Activated B cell treated with CpG ODN at 0.5 μM for 24 hours (primary cell): ENCODE results near the gene HSPB2. TPM values are rescaled to one million over a fixed set of nuclear protein-coding genes. Genes with fewer than 3 reads are reported as not detected.

Source experiments
- ATAC-seq: fragments of 200-7000 bp; cut with Tn5 transposase; one replicate; pipeline ENCODE4 v1.10.0; 2021; ENCODE audit warnings: low read depth, mild to moderate bottlenecking, moderate library complexity
- CTCF ChIA-PET: fragments of 350-600 bp; sonication (Branson Sonifier 250); formaldehyde crosslinking; loops from one replicate; lab custom pipeline; 2021; ENCODE audit warnings: antibody characterized with exemption; lab: Charles Lee
- POLR2A ChIA-PET: fragments of 350-600 bp; sonication (Branson Sonifier 250); formaldehyde crosslinking; loops from one replicate; lab custom pipeline; 2021; ENCODE audit warnings: antibody characterized with exemption; lab: Charles Lee
- DNase-seq: peaks from one replicate; pipeline ENCODE4 v3.0.0; 2022
- H3K27ac Mint-ChIP-seq: one replicate; pipeline ENCODE4 v1.8.0; 2020; ENCODE audit warnings: mixed read lengths
- H3K27me3 Mint-ChIP-seq: one replicate; pipeline ENCODE4 v1.8.0; 2021; ENCODE audit warnings: mixed read lengths
- H3K36me3 Mint-ChIP-seq: one replicate; pipeline ENCODE4 v1.8.0; 2021; ENCODE audit warnings: low read depth, mixed read lengths
- H3K4me1 Mint-ChIP-seq: one replicate; pipeline ENCODE4 v1.8.0; 2021; ENCODE audit warnings: mixed read lengths
- H3K4me3 Mint-ChIP-seq: one replicate; pipeline ENCODE4 v1.8.0; 2020; ENCODE audit warnings: mild to moderate bottlenecking, mixed read lengths
- H3K9me3 Mint-ChIP-seq: one replicate; pipeline ENCODE4 v1.8.0; 2020; ENCODE audit warnings: mixed read lengths
- CTCF ChIP-seq: fragments of 200-600 bp; IDR thresholded peaks from one replicate; pipeline ENCODE4 v1.8.0; 2022; ENCODE audit warnings: antibody characterized with exemption, mild to moderate bottlenecking
- intact Hi-C: fragments of 100-400 bp; cut with micrococcal nuclease; formaldehyde crosslinking; loops from one replicate; pipeline ENCODE4 v1.15.1; 2024
- total RNA-seq: library from RNA; stranded (reverse); gene quantifications from 2 replicates; pipeline ENCODE4 v1.2.3, GENCODE V29; 2022

Gene HSPB2
- total RNA-seq, 1 donor from 2014 or later, result not detected

DNA sequence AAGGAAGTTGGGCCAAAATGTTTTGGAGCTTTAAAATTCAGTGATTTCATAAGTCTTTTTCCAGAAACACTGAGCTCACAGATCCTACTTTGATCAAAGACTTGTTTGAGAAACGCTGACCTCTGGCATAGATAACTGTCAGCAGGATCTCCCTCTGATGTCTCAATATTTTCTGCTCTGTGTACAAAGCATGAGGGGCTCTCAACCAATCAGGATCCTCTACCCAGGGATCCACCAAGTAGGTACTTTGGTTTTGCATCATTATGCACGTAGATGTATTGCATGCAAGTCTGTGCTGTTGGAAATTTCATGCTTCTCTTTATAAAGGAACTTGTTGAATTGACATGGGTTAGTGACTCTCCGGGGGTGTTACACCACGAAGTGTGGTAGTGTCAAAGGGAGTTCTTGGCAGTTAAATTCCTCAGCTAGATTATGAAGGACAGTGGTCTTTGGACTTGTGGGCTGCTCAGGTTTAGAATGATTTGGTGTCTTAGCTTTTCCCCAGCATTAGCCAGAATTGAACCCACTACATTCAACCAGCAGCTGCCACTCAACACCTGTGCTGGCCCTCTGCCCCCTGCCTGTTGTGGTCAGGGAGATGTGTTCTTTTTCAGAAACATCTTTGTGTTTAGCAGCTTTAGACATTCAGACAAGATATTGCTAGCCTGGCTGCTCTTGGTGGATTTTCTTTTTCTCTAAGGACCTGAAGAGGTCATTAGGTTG lies 22.9 kb downstream of the HSPB2 start:
- ATAC-seq (no peak), DNase-seq (no peak)
- H3K9me3 Mint-ChIP-seq, result no peaks in the 10 kb centered on the region
- intact Hi-C loops, result loop anchor here (1.0 kb wide), 1 partner anchor 8 kb away; no protein-coding TSS in a partner anchor
- H3K4me1 Mint-ChIP-seq, result peaks cover 29% of the 10 kb centered on the region
- H3K36me3 Mint-ChIP-seq, result no peaks in the 10 kb centered on the region
- H3K27ac Mint-ChIP-seq, result no peak overlapping the region
- peaks cover 6% of the 10 kb centered on the region for H3K27me3 Mint-ChIP-seq
- ChIA-PET CTCF (interaction anchor here (0.7 to 1.1 kb wide), 2 partner anchors 23 to 46 kb away, joined by 3 to 7 read pairs; no protein-coding TSS in a partner anchor), POLR2A (interaction anchor here (1.6 kb wide), 1 partner anchor 9 kb away, joined by 8 read pairs; no protein-coding TSS in a partner anchor)
- no peak for TF ChIP-seq CTCF
- H3K4me3 Mint-ChIP-seq, result peak overlapping the region; percentile 16

- no peak for DNase-seq
- no peak for TF ChIP-seq CTCF
- POLR2A ChIA-PET, result interaction anchor here (0.7 to 1.6 kb wide), 2 partner anchors 9 to 283 kb away, joined by 3 to 8 read pairs; no protein-coding TSS in a partner anchor
- CTCF ChIA-PET, result interaction anchor here (1.1 kb wide), 1 partner anchor 45 kb away, joined by 7 read pairs; no protein-coding TSS in a partner anchor
- Mint-ChIP-seq H3K4me1 (peaks cover 29% of the 10 kb centered on the region), H3K27me3 (peaks cover 6% of the 10 kb centered on the region), H3K36me3 (no peaks in the 10 kb centered on the region), H3K27ac (no peak overlapping the region), H3K9me3 (no peaks in the 10 kb centered on the region), H3K4me3 (peak overlapping the region; percentile 83)
- intact Hi-C loops, result loop anchor here (1.0 kb wide), 1 partner anchor 9 kb away; no protein-coding TSS in a partner anchor
- ATAC-seq, result no peak
These were observed 23.6 kb downstream of the HSPB2 start for GRCh38 chr11:111936040-111936540.

GRCh38 chr11:111937461-111937769 lies 24.9 kb downstream of the HSPB2 start:
- Mint-ChIP-seq H3K4me3 (peak overlapping the region; percentile 77), H3K9me3 (no peaks in the 10 kb centered on the region), H3K27me3 (peaks cover 6% of the 10 kb centered on the region), H3K36me3 (no peaks in the 10 kb centered on the region), H3K4me1 (peaks cover 29% of the 10 kb centered on the region), H3K27ac (no peak overlapping the region)
- TF ChIP-seq CTCF, result no peak
- CTCF ChIA-PET, result interaction anchor here (0.8 to 1.7 kb wide), 3 partner anchors 11 to 342 kb away, joined by 3 to 4 read pairs (median 4); no protein-coding TSS in a partner anchor
- ATAC-seq (no peak), DNase-seq (no peak)
- POLR2A ChIA-PET, result interaction anchor here (0.8 to 1.0 kb wide), 2 partner anchors 10 to 11 kb away, joined by 3 to 4 read pairs; no protein-coding TSS in a partner anchor
- intact Hi-C loops, result no loop called here

DNA sequence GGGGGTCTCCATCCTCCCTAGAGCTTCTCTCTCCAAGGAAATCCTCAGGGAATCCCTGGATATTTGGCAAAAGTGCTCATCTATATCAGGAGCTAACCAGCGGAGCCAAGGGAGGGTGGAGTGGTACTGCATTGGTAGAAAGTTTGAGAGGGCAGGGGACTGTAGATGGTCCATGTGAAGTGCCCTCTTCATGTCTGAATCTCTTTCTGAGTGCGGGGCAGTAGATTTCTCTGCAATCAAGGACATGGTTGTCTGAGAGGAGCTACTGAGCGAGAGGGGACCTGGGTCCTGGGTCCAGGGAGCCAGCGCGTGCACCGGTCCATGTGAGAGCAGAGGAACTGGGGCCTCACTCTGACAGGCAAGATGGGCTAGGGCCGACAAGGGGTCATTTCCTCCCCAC lies 25.3 kb downstream of the HSPB2 start:
- H3K27me3 Mint-ChIP-seq, result peaks cover 6% of the 10 kb centered on the region
- peaks cover 29% of the 10 kb centered on the region for H3K4me1 Mint-ChIP-seq
- POLR2A ChIA-PET, result interaction anchor here (0.8 to 1.6 kb wide), 3 partner anchors 9 to 79 kb away, joined by 3 to 5 read pairs (median 4); no protein-coding TSS in a partner anchor
- TF ChIP-seq CTCF, result no peak
- DNase-seq (no peak), ATAC-seq (no peak)
- H3K9me3 Mint-ChIP-seq, result no peaks in the 10 kb centered on the region
- no peak overlapping the region for H3K27ac Mint-ChIP-seq
- no peaks in the 10 kb centered on the region for H3K36me3 Mint-ChIP-seq
- CTCF ChIA-PET, result interaction anchor here (0.8 to 1.7 kb wide), 4 partner anchors 11 to 341 kb away, joined by 3 to 5 read pairs (median 4); partner anchors contain the start of genes SDHD and TIMM8B
- H3K4me3 Mint-ChIP-seq, result peak overlapping the region; percentile 77
- intact Hi-C loops, result no loop called here
